ENCODE results near the gene CCDC124.

CCDC124 gene

GRCh38 chr19:17937371-17937900 lies 4.6 kb downstream of the CCDC124 start:
- no peak for DNase-seq

- peak; percentile 75 for DNase-seq
Measured at GRCh38 chr19:17938092-17938845, 5.5 kb downstream of the CCDC124 start.

- DNase-seq, result no peak
Measured at GRCh38 chr19:17942181-17942580, 9.4 kb downstream of the CCDC124 start.

- DNase-seq, result no peak
Measured at GRCh38 chr19:17942582-17943273, 9.9 kb downstream of the CCDC124 start.

GRCh38 chr19:17943274-17944221 lies 10.7 kb downstream of the CCDC124 start:
- no peak for DNase-seq

GRCh38 chr19:17944301-17944700 lies 11.5 kb downstream of the CCDC124 start:
- DNase-seq, result no peak

- DNase-seq, result no peak
Measured at GRCh38 chr19:17946965-17947784, 14.4 kb downstream of the CCDC124 start.

GRCh38 chr19:17947815-17948513 lies 15.1 kb downstream of the CCDC124 start:
- peak; percentile 98 for DNase-seq

- DNase-seq, result no peak
Measured at GRCh38 chr19:17948514-17948900, 15.7 kb downstream of the CCDC124 start.

- no peak for DNase-seq
Measured at GRCh38 chr19:17948931-17949930, 16.4 kb downstream of the CCDC124 start.

- no peak for DNase-seq
Measured at GRCh38 chr19:17949956-17950309, 17.1 kb downstream of the CCDC124 start.

GRCh38 chr19:17950310-17951156 lies 17.7 kb downstream of the CCDC124 start:
- DNase-seq, result no peak

GRCh38 chr19:17951157-17951989 lies 18.6 kb downstream of the CCDC124 start:
- DNase-seq, result no peak

- DNase-seq, result no peak
Measured at GRCh38 chr19:17951990-17952976, 19.5 kb downstream of the CCDC124 start.

- no peak for DNase-seq
Measured at GRCh38 chr19:17953316-17953801, 20.5 kb downstream of the CCDC124 start.

- no peak for DNase-seq
Measured at GRCh38 chr19:17953869-17954268, 21.1 kb downstream of the CCDC124 start.

GRCh38 chr19:17954401-17954800 lies 21.6 kb downstream of the CCDC124 start:
- no peak for DNase-seq
